Measurements from ENCODE around the gene KLHL29.
"Not testable (repeated sequence)": the region's sequence is repeated elsewhere in the genome, so short reads cannot be mapped to it uniquely, and the experiment has no call there.

The KLHL29 gene

DNA sequence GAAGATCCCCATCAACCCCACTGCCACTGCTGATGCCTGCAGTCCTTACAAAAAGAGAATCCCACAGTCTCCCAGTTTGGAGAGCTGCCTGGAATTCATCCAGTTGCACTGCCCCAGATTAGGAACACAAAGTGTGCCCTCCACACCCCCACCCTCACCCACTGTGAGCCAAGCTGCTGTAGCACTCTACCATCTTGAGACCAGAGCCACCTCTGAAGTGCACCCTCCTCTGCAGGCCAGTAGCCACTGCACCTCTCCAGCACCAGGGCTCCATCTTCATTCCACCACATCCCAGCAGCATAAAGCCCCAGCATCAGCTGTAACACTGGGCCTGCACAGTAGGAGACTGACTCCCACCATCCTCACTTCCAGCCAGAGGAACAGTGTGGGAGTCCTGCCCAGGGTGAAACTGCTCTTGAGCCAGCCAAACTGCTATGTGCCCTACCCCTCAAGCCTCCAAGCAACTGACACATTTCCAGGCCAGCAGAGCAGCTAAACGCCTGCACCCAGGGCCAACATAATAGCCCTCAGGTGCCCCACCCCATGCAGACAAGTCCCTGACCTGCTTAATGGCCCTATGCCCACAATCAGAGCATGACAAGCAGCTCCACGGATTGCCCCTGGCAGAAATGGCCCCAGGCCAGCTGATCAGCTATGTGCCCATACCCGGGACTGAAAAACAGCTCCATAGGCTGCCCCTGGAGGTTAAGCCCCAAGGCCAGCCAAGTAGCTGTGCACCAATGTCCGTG lies 335.9 kb downstream of the KLHL29 start:
- DNase-seq (ENCODE audit: low read depth) = no peak

DNA sequence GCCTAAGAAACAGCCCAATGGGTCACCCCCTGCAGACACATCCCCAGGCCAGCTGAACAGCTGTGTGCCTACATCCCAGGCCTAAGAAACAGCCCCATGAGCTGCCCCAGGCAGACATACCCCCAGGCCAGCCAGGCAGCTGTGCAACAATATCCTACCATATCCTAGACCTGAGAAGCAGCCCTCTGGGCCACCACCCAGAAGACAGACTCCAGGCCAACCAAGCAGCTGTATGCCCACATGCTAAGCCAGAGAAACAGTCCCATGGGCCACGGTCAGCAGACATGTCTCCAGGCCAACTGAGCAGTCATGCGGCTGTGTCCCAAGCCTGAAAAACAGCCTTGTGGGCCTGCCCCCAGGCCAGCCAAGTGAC lies 336.5 kb downstream of the KLHL29 start:
- no peak for DNase-seq (ENCODE audit: low read depth)

DNA sequence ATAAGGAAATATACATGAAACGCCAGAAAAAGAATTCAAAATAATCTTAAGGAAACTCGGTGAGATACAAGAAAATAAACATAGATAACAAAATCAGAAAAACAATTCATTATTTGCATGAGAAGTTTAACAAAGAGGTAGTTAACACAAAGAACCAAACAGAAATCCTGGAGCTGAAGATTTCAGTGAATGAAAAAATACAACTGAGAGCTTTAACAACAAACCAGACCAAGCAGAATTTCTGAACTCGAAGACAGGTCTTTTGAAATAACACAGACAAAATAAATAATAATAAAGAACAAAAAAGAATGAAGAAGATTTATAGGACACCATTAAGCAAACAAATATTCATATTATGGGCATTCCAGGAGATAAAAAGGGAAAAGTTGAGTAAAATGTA lies 337.3 kb downstream of the KLHL29 start:
- DNase-seq (ENCODE audit: low read depth) = no peak

DNA sequence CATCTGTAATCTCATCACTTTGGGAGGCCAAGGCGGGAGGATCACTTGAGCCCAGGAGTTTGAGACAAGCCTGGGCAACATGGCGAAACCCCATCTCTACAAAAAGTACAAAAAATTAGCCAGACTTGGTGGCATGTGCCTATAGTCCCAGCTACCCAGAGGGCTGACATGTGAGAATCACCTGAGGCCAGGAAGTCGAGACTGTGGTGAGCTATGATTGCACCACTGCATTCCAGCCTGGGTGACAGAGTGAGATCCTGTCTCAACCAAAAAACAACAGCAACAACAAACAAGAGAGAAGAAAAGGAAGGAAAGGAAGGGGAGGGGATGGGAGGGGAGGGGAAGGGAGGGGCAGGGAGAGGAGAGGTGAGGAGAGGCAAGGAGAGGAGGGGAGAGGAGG lies 338.1 kb downstream of the KLHL29 start:
- DNase-seq (ENCODE audit: low read depth) = peak; percentile 10

DNA sequence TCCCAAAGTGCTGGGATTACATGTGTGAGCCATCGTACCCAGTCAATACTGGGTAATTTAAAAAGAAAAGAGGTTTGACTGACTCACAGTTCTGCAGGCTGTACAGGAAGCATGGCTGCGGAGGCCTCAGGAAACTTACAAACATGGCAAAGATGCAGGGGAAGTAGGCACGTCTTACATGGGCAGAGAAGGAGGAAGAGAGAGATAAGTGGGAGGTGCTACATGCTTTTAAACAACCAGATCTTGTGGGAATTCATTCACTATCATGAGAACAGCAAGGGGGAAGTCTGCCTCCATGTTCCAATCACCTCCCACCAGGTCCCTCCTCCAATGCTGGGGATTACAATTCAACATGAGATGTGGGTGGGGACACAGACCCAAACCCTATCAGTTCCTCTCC lies 349.4 kb downstream of the KLHL29 start:
- no peak for DNase-seq (ENCODE audit: low read depth)

DNA sequence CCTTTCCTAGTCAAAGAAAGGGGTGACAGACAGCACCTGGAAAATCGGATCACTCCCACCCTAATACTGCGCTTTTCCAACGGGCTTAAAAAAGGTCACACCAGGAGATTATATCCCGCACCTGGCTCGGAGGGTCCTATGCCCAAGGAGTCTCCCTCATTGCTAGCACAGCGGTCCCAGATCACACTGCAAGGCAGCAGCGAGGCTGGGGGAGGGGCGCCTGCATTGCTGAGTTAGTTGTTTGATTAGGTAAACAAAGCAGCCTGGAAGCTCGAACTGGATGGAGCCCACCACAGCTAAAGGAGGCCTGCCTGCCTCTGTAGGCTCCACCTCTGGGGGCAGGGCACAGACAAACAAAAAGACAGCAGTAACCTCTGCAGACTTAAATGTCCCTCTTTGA lies 351.8 kb downstream of the KLHL29 start:
- DNase-seq (ENCODE audit: low read depth) = not testable (repeated sequence)

DNA sequence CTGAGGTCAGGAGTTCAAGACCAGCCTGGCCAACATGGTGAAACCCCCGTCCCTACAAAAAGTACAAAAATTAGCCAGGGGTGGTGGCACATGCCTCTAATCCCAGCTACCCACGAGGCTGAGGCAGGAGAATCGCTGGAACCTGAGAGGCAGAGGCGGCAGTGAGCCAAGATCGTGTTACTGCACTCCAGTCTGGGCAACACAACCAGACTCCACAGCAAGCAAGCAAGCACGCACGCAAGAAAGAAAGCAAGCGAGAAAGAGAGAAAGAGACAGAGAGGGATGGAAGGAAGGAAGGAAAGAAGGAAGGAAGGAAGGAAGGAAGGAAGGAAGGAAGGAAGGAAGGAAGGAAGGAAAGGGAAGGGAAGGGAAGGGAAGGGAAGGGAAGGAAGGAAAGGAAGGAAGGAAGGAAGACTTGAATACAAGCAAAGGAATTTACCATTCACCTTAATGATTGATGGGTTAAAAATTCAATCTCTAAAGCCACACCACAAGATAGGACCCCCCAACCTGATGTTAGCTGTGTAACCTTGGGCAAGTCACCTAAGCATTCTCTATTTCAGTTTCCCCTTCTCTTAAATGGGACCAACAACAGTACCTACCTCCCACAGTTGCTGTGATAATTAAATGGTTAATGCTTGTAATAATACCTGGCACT lies 360.2 kb downstream of the KLHL29 start:
- DNase-seq (ENCODE audit: low read depth) = no peak

DNA sequence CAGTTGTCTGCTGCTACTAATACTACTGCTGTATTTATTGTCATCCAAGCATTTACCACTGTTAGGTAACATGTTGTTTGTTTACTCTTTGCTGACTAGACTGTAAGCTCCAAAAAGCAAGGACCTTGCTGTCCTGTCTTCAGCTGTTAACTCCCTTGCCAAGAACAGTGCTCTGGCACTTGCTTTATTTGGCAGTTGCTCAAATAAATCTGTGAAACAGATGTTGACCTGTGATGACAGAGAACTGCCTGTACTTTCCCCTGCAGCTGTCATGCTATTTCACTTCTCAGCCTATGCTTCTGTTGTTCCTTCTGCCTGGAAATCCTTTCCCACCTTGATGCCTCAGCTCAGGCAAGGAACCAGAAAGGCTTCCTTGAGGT lies 360.7 kb downstream of the KLHL29 start:
- peak; percentile 57 for DNase-seq (ENCODE audit: low read depth)

DNA sequence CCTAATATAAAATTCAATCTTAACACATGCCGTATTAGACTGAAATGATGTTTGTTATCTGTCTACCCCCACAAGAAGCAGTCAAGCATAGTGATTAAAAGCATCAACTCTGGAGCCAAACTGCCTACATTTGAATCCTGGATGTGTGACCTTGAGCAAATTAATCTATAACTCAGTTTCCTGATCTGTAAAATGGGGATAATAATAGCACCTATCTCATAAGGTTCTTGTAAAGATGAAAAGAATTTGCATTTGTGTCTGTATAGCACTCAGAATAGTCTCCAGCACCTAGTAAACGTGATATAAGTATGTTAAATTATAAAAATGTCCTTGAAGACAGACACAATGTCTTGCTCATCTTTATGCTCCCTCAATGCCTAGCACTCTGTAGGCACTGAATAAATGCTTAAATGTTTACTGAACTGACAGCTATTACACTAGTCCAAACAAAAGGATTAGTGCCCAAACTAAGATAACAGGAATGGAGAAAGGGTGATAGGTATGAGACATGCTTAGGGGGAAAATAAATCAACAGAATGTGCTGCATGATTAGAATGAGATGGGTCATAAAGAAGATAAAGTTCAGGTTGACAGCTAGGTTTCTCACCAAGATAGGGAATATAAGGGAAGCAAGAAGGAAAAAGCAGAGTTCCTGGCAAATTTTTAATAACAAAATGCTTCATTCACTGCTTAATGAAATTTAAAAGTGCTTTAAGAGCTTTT lies 361.3 kb downstream of the KLHL29 start:
- peak; percentile 22 for DNase-seq (ENCODE audit: low read depth)

DNA sequence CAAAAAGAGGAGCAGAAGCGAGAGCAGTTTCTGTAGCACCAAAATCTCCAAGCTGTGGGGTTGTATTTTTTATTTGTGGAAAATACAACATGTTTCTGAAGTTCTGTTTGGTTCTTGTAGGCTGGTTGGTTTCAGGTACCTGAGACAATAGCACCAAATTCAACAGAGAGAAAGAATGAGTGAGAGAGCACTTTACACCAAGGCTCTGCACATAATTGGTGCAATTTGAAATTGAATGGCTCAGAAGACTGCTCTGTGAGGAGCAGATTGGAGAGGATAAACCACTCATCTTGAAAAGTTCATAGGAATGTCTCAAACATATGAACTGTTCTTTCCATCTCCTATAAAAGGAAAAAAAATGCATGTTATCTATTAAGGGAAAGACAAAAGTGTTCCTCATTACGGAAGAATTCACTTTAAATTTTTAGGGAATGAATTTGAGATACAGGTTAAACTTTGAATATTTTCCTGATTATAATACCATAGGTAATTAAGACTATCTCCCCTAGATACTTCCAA lies 366.8 kb downstream of the KLHL29 start:
- no peak for DNase-seq (ENCODE audit: low read depth)

DNA sequence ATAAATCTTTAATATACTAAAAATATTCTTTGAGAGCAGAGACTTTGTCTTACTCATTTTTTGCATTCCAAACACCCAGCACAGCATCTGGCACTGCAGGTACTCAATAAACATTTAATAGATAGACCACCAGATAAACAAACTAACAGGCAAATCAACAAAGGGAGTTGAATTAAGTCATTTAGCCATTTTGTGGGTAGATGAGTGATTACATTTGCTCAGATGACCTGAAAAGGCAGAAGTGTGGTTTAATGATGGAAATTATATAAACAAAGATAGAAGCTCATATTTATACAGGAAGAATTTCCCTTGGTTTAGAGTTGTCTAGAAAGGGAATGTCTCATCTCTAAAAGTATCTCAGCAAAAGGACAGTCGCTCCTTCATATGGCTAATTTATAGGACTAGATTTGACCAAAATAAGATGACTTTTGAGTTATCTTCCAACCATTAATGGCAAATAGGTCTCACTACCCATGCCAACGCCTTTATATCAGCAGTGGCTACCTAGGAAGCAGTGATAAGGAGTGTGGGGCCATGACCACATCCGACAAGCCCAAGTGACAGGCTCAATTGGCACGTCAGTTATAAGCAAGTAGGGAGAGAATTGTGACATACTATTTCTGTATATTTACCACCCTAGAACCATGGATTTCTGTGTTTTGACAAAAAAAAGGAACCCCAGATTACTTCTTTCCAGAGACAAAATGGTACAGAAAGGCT lies 368.5 kb downstream of the KLHL29 start:
- peak; percentile 32 for DNase-seq (ENCODE audit: low read depth)

DNA sequence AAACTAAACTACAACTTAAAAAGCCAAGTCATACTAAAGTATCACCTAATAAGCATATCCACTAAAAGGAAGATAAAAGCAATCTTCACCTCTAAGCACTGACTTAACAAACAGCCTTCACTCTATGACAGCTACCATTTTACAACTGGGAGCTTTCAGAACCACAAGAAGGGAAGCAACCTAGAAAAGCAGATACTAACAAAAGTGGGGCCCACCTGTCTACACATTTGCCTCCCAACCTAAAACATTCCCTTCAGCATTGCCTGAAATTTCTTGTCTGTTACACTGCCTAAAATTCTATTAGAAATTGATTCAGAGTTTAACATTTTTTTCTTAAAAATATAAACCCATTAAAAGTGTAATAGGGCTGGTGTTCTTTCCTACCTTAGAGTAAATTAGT lies 370.0 kb downstream of the KLHL29 start:
- DNase-seq (ENCODE audit: low read depth) = no peak

DNA sequence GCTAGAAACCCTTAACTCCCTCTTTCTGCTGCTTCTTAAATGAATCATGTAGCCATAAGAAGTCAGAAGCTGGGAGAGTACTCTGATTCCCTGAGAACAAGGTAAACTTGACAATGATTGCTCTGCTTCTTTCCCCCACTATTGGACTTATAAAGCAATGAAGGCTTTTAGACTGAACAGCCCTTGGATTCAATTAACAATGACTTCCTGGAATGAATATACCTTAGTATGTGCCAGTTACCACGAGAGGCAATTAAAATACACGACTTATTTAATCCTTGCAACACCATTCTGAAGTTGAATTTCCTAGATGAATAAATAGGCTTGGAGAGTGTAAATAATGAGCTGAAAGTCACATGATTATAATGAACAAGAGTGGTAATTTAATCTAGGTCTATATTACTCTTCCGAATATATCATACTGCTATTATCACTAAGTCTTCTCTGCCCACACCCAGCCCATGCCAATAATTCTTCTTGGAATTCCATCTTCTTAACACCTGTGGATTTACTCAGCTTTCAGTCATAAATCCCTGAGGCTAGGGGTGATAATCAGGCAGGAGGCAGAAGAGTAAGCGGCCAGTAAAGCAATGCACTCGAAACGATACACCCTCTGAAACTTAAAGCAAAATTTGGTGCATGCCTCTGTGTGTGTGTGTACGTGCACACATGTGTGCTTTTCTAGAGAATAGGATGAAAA lies 371.8 kb downstream of the KLHL29 start:
- DNase-seq (ENCODE audit: low read depth) = peak; percentile 14

DNA sequence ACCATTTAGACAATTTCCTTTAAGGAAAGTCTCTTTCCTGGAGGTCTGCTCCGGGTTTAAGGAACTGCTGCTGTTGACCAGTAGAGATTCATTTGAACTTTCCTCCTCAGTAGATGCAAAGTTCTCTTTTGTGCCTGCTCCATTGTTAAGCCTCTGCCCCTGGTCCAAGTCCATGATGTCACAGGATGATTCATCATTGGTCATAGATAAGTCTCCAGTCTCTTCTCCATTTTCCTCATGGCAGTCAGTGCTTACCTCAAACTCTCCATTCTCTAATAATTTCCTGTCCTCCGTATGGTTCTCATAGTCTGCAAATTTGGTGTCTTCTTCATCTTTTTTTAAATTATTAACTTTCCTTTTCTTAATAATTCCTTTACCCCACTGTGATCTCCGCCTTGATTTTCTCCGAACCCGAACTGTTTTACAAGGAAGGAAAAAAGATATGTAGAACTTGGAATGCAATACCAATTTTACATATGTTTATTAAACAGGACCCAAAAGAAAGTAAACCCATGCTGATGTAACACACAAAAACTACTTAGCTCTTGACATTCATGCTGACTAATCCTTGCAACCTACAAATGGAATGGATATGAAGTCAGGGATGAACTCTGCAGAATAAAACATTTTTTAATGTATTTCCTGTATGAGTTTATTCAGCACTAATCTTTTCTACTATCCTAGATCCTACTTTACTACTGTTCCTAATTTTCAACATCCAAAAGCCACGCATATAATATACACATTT lies 372.9 kb downstream of the KLHL29 start:
- DNase-seq (ENCODE audit: low read depth) = peak; percentile 75
